Jurkat, Clone E6-1 (cell line): ENCODE measurements around the gene MRPL58.

Experiments
- DNase-seq: peaks from one replicate; pipeline ENCODE4 v3.0.0-alpha.2; 2011; ENCODE audit warnings: low read depth, low spot score
- H3K4me3 ChIP-seq: 2 replicates; pipeline ENCODE4 v1.5.1; 2011; ENCODE audit warnings: mild to moderate bottlenecking, low read length, control low read depth, moderate library complexity

The MRPL58 gene

GRCh38 chr17:75064460-75064859 is 52.0 kb downstream of the MRPL58 start:
- no peak for DNase-seq
- H3K4me3 ChIP-seq: no peak overlapping the region

DNA sequence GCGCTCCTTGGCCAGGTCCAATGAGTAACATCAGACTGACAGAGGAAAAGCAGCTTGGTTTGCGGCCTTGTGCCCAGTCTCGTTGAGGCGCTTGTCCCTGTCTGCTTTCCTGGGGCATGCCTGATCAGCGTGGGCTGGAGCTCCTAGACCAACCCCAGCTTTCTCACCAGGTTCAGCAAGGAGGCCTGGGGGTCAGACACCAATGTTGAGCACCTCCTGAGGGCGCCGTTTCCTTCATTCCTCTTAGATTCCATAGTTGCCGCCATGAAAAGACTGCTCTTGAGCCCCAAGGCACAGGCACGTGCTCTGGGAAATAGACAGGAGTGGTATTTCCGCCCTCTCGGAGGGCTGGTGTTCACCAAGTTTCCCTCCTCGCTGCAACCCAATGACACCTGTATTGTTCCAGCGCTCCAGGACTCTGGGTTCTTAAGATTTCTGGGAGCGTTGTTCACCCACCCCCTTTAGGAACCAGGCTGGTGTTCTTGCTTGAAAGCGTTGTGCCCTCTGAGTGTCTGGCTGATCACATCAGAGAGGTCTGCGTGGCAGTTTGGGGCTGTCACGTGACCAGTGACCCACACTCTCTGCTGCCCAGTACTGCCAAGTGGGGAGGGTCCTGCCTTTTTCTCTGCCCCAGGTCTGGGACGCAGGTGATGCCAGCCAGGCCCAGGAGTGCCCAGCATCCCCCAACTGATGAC is 52.5 kb downstream of the MRPL58 start:
- H3K4me3 ChIP-seq: no peak overlapping the region
- no peak for DNase-seq

- no peak overlapping the region for H3K4me3 ChIP-seq
- no peak for DNase-seq
Observed at GRCh38 chr17:75065562-75066151, 53.2 kb downstream of the MRPL58 start.

- H3K4me3 ChIP-seq: 0 out of 2 replicates have a peak overlapping the region, but pooled peaks have one; percentile 9
- peak; percentile 83 for DNase-seq
Observed at GRCh38 chr17:75067856-75068255, 55.4 kb downstream of the MRPL58 start.

DNA sequence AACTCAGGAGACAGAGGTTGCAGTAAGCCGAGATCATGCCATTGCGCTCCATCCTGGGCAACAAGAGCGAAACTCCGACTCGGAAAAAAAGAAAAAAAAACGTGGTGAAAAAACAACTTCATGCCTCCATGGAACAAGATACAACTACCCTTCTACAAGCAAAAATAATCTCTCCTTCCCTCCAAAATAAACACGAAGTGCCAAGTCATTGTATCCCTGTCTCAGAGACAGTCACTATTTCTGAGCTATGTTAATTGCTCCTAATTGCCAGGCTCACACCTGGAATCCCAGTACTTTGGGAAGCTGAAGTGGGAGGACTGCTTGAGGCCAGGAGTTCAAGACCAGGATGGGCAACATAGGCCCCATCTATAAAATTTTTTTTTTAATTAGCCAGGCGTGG is 56.3 kb downstream of the MRPL58 start:
- no peak overlapping the region for H3K4me3 ChIP-seq
- no peak for DNase-seq

DNA sequence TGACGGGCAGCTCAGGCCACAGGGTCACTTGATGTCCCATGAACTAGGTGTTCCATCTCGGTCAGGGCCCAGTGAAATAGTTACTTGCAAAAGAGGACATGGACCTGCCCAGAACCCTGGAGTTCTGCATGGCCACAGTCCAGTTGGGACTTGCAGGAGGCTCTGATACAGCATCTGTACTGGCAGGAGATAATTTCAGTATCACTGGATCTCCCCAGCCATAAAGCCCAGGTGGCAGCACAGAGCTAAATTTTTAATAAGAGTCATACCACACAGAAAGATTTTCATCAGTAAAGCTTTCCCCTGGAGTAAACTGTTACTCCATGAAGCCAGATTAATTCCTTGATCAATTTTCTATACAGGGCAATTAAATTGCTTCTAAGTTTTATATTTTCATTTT is 57.3 kb downstream of the MRPL58 start:
- no peak for DNase-seq
- H3K4me3 ChIP-seq: no peak overlapping the region
